HepG2 (cell line): ENCODE results near the gene DUSP15. TPM values are rescaled to one million over a fixed set of nuclear protein-coding genes. Genes with fewer than 3 reads are reported as not detected.
"Not testable (repeated sequence)": the region's sequence is repeated elsewhere in the genome, so short reads cannot be mapped to it uniquely, and the experiment has no call there.

Experiments
- ATAC-seq: fragments of 200-7000 bp; cut with Tn5 transposase; 3 replicates; pipeline ENCODE4 v1.9.1; 2020; ENCODE audit warnings: mild to moderate bottlenecking, moderate library complexity
- BruUV-seq: library from RNA; stranded (reverse); fragments of 400-500 nt; replicated peaks from 2 replicates; lab custom pipeline; 2021; lab: Mats Ljungman, UMichigan
- CTCF ChIA-PET: fragments of 300-600 bp; formaldehyde crosslinking; extraction: SDS; loops from one replicate; lab custom pipeline; 2021; ENCODE audit warnings: low total read pairs, inconsistent platforms, low intra/inter-chr PET ratio; lab: Yijun Ruan, JAX
- POLR2A ChIA-PET: fragments of 350-600 bp; sonication (Branson Sonifier 250); formaldehyde crosslinking; loops from one replicate; lab custom pipeline; 2020; ENCODE audit warnings: antibody characterized with exemption, inconsistent platforms; lab: Yijun Ruan, JAX
- DNase-seq: peaks from one replicate; pipeline ENCODE4 v3.0.0-alpha.2; 2015; ENCODE audit warnings: low spot score
- FAIRE-seq: peaks from 3 replicates; lab custom pipeline; 2011; peaks lifted over from hg19 to GRCh38; lab: Jason Lieb, UNC
- H2AFZ ChIP-seq: one replicate; pipeline ENCODE4 v1.6.1; 2011; ENCODE audit warnings: low read length, inconsistent platforms
- H3K27ac ChIP-seq: fragments of 300-600 bp; 3 replicates; pipeline ENCODE4 v1.8.0; 2011; ENCODE audit warnings: mixed run types, mild to moderate bottlenecking, mixed read lengths, low read length, inconsistent platforms; ENCODE audit not compliant: insufficient read depth; ENCODE audit errors: extremely low read length
- H3K27me3 ChIP-seq, 2 experiments: fragments of 200-600 bp in 1 of 2; 2 replicates in 1 of 2; 3 replicates in 1 of 2; pipeline versions ENCODE4 v1.6.0 to v1.8.0; 2011; ENCODE audit warnings: low read length in 2 of 2, mild to moderate bottlenecking in 2 of 2, moderate library complexity in 2 of 2, inconsistent platforms in 1 of 2; ENCODE audit not compliant: insufficient read depth in 2 of 2, control insufficient read depth in 1 of 2
- H3K36me3 ChIP-seq, 2 experiments: fragments of 200-600 bp in 1 of 2; replicated peaks in 1 of 2; 2 replicates in 1 of 2; 3 replicates in 1 of 2; pipeline versions ENCODE4 v1.5.1 to v1.8.0; 2011; ENCODE audit warnings: low read length in 2 of 2, inconsistent platforms in 1 of 2; ENCODE audit not compliant: insufficient read depth in 2 of 2, control insufficient read depth in 1 of 2
- H3K4me1 ChIP-seq: 2 replicates; pipeline ENCODE4 v1.5.1; 2012; ENCODE audit warnings: low read length, inconsistent platforms; ENCODE audit not compliant: insufficient read depth
- H3K4me2 ChIP-seq: 2 replicates; pipeline ENCODE4 v1.6.0; 2011; ENCODE audit warnings: low read depth, low read length, inconsistent platforms
- H3K4me3 ChIP-seq, 3 experiments: fragments of 200-600 bp in 1 of 3; sonication (generic), shearing (Covaris generic) in 1 of 3; replicated peaks in 1 of 3; 2 replicates each; pipeline ENCODE4 v1.5.1; 2011 to 2016; ENCODE audit warnings: low read length in 3 of 3, inconsistent platforms in 2 of 3, low read depth in 2 of 3, mild to moderate bottlenecking in 2 of 3, control low read depth in 1 of 3, mixed read lengths in 1 of 3; ENCODE audit not compliant: insufficient read depth in 1 of 3
- H3K79me2 ChIP-seq: one replicate; pipeline ENCODE4 v1.6.1; 2011; ENCODE audit warnings: low read length, inconsistent platforms; ENCODE audit not compliant: insufficient read depth
- H3K9ac ChIP-seq: 2 replicates; pipeline ENCODE4 v1.6.0; 2011; ENCODE audit warnings: mild to moderate bottlenecking, low read depth, low read length, inconsistent platforms; ENCODE audit not compliant: insufficient read depth
- H3K9me3 ChIP-seq: 2 replicates; pipeline ENCODE4 v1.5.1; 2012; ENCODE audit warnings: mild to moderate bottlenecking, low read length
- H4K20me1 ChIP-seq: 2 replicates; pipeline ENCODE4 v1.6.0; 2011; ENCODE audit warnings: inconsistent platforms, mild to moderate bottlenecking, low read length, moderate library complexity; ENCODE audit not compliant: insufficient read depth
- DBP ChIP-seq: sonication (generic); formaldehyde crosslinking; IDR thresholded peaks from 2 replicates; pipeline ENCODE4 v1.4.0; 2020; ENCODE audit warnings: missing genetic modification reagents; ENCODE audit errors: not compliant biosample characterization
- DZIP1 ChIP-seq: sonication (generic); formaldehyde crosslinking; IDR thresholded peaks from 2 replicates; pipeline ENCODE4 v1.5.0; 2020; ENCODE audit warnings: mild to moderate bottlenecking, missing genetic modification reagents
- HNRNPH1 ChIP-seq: fragments of 200-400 bp; formaldehyde crosslinking; optimal IDR thresholded peaks from 2 replicates; pipeline ENCODE3; 2017; ENCODE audit warnings: mild to moderate bottlenecking, low read depth, low read length
- JUND ChIP-seq: sonication (generic); formaldehyde crosslinking; IDR thresholded peaks from 2 replicates; pipeline ENCODE4 v1.8.0; 2022; ENCODE audit warnings: mild to moderate bottlenecking, missing genetic modification reagents
- MAFK ChIP-seq, 2 experiments: IDR thresholded peaks in 1 of 2; conservative IDR thresholded peaks in 1 of 2; 2 replicates each; pipeline ENCODE4 v1.6.1; 2011; ENCODE audit warnings: improper control_type of control experiment in 2 of 2, low read length in 2 of 2
- MED8 ChIP-seq: sonication (generic); formaldehyde crosslinking; IDR thresholded peaks from 2 replicates; pipeline ENCODE4 v1.8.1; 2023; ENCODE audit warnings: mild to moderate bottlenecking, missing genetic modification reagents; ENCODE audit not compliant: insufficient replicate concordance
- RBM22 ChIP-seq: fragments of 200-400 bp; formaldehyde crosslinking; optimal IDR thresholded peaks from 2 replicates; pipeline ENCODE3; 2017; ENCODE audit warnings: mild to moderate bottlenecking, low read length, moderate library complexity
- SP5 ChIP-seq: IDR thresholded peaks from 2 replicates; pipeline ENCODE4 v1.6.1; 2016; ENCODE audit warnings: low read depth, borderline replicate concordance
- SPEN ChIP-seq: sonication (generic); formaldehyde crosslinking; IDR thresholded peaks from 2 replicates; pipeline ENCODE4 v1.5.1; 2020; ENCODE audit warnings: low read depth, mild to moderate bottlenecking, missing genetic modification reagents
- ZNF121 ChIP-seq: sonication (generic); formaldehyde crosslinking; IDR thresholded peaks from 2 replicates; pipeline ENCODE4 v1.5.0; 2020; ENCODE audit warnings: mild to moderate bottlenecking, missing genetic modification reagents
- ZNF30 ChIP-seq: sonication (generic); formaldehyde crosslinking; IDR thresholded peaks from 2 replicates; pipeline ENCODE4 v1.5.0; 2020; ENCODE audit warnings: mild to moderate bottlenecking, missing genetic modification reagents
- ZNF543 ChIP-seq: sonication (generic); formaldehyde crosslinking; IDR thresholded peaks from 2 replicates; pipeline ENCODE4 v1.4.0; 2020; ENCODE audit warnings: mild to moderate bottlenecking, missing genetic modification reagents
- WGBS: methylation state at CpG from one replicate; pipeline ENCODE4 v1.1.6; 2017; ENCODE audit warnings: low lambda C conversion rate; 5-methylcytosine and 5-hydroxymethylcytosine counted together
- in situ Hi-C: cut with HindIII; loops from 2 replicates; pipeline ENCODE4 v1.10.0; 2017; ENCODE audit warnings: low pct_unique_long_range_greater_than_20kb; ENCODE audit not compliant: extremely low pct_ligation_motif_present
- intact Hi-C: fragments of 100-400 bp; cut with micrococcal nuclease; formaldehyde crosslinking; loops from one replicate; pipeline ENCODE4 v1.10.0; 2022; ENCODE audit not compliant: unreplicated experiment
- polyA plus RNA-seq, 8 experiments: library from polyadenylated mRNA; depleted of rRNA in 3 of 8; stranded (reverse) in 7 of 8; unstranded in 1 of 8; fragments of >200 nt; fragmentation: Illumina TruSeq in 4 of 8; extraction: Trizol in 4 of 8; gene quantifications; 2 replicates each; pipeline versions ENCODE4 v1.2.1 to v1.2.3, GENCODE V29; 2011 to 2016; ENCODE audit warnings: low read depth in 4 of 8, missing spikeins in 1 of 8, mixed read lengths in 1 of 8; ENCODE audit not compliant: insufficient read depth in 1 of 8
- total RNA-seq, 5 experiments: library from RNA; depleted of rRNA; stranded (reverse); fragments of >200 nt; fragmentation: Illumina TruSeq; extraction: Trizol; gene quantifications; 2 replicates each; pipeline ENCODE4 v1.2.3, GENCODE V29; 2016; ENCODE audit warnings: low read depth in 1 of 5

The DUSP15 gene
- total and polyA plus RNA-seq, 2 of the 13 experiments (the other 11 are each of a cell fraction or from before 2014, with no cell fraction given), result 0.17 to 0.93 TPM

- DNase-seq (no peak), ATAC-seq (no peak), FAIRE-seq (no peak)
- in situ Hi-C loops (no loop called here), intact Hi-C loops (no loop called here)
- Histone ChIP-seq H3K9me3 (no peaks in the 10 kb centered on the region), H3K4me1 (no peaks in the 10 kb centered on the region), H3K36me3 (no peaks in the 10 kb centered on the region), H3K27ac (no peak overlapping the region), H3K4me3 (no peak overlapping the region), H4K20me1 (no peaks in the 10 kb centered on the region), H3K4me2 (no peak overlapping the region), H2AFZ (no peak overlapping the region), H3K9ac (no peak overlapping the region), H3K79me2 (no peaks in the 10 kb centered on the region), H3K27me3 (peaks cover 10 to 70% of the 10 kb centered on the region in 2 experiments)
- POLR2A ChIA-PET, result no interaction called here
- BruUV-seq, result no TSS peak
- TF ChIP-seq ZNF30 (no peak), SPEN (CRISPR knock-in tag) (no peak), JUND (no peak), MED8 (no peak), DZIP1 (CRISPR knock-in tag) (no peak), ZNF543 (CRISPR knock-in tag) (no peak), ZNF121 (no peak), HNRNPH1 (no peak), DBP (CRISPR knock-in tag) (no peak), SP5 (CRISPR knock-in tag) (no peak), RBM22 (no peak), MAFK (conservative IDR thresholded peaks at IDR 0.05 in 1 of 2, IDR thresholded peaks at IDR 0.05 in 1 of 2; ENCODE audit: low read length in 2 of 2) (no peak)
- 2% methylated on average over 7 of the region's 7 CpGs for WGBS
- CTCF ChIA-PET, result no interaction called here
These were observed 48.3 kb upstream of the DUSP15 start for GRCh38 chr20:31918466-31919105.

- POLR2A ChIA-PET, H3K4me1 ChIP-seq, H2AFZ ChIP-seq, DNase-seq, H4K20me1 ChIP-seq, H3K27ac ChIP-seq, H3K36me3 ChIP-seq, BruUV-seq, H3K79me2 ChIP-seq, CTCF ChIA-PET, intact Hi-C loops, ATAC-seq, H3K9me3 ChIP-seq, H3K4me2 ChIP-seq, H3K4me3 ChIP-seq, H3K9ac ChIP-seq, FAIRE-seq, in situ Hi-C loops: not testable (repeated sequence)
- WGBS, result 9% methylated on average over 7 of the region's 7 CpGs
- H3K27me3 ChIP-seq, result peaks cover 10 to 71% of the 10 kb centered on the region in 2 experiments
These were observed 47.7 kb upstream of the DUSP15 start for GRCh38 chr20:31917962-31918412.
